HG02798 (cell line): Measurements from ENCODE around the gene ZNF22.

Experiments used
- ATAC-seq: cut with Tn5 transposase; IDR thresholded peaks from one replicate; pipeline ENCODE4 v1.9.1; 2021; ENCODE audit warnings: mild to moderate bottlenecking; ENCODE audit not compliant: unreplicated experiment, poor library complexity

Gene ZNF22

DNA sequence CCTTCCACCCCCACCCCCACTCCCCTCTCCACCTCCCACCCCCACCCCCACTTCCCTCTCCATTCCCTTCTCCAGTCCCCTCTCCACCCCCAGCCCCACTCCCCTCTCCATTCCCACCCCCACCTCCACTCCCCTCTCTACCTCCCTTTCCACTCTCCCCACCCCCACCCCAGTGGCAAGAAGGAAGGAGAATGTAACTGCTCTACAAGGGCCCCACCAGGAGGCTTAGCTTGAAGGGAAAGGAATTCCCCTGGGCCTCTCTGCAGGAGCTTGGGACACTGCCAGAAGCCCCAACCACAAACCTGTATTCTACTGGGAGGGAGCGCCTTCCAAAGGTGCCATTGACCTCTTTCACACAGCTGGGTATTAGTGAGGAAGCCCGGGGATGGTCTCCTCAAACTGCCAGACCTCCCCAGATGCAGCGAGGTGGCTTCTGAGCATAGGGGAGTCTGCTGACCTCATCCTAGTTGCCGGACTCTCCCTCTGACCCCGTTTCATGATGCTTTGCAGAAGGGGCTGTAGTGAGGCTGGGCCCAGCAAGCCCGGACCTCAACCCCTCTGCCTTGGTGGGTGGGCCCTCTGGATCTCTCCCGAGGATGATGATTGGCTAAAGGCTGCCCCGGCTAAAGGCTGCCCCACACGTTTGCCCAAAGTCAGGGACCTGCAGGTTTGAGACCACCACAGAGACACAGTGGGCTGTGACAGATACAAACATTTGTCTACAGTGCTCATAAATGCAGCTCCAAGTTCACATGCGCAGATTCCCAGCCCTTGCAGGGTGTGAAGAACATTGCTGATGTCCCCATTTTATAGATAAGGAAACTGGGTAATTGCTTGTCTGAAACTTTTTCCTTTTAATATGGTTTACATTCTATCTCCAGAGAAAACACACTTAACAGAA is 25.0 kb upstream of the ZNF22 start:
- no peak for ATAC-seq

DNA sequence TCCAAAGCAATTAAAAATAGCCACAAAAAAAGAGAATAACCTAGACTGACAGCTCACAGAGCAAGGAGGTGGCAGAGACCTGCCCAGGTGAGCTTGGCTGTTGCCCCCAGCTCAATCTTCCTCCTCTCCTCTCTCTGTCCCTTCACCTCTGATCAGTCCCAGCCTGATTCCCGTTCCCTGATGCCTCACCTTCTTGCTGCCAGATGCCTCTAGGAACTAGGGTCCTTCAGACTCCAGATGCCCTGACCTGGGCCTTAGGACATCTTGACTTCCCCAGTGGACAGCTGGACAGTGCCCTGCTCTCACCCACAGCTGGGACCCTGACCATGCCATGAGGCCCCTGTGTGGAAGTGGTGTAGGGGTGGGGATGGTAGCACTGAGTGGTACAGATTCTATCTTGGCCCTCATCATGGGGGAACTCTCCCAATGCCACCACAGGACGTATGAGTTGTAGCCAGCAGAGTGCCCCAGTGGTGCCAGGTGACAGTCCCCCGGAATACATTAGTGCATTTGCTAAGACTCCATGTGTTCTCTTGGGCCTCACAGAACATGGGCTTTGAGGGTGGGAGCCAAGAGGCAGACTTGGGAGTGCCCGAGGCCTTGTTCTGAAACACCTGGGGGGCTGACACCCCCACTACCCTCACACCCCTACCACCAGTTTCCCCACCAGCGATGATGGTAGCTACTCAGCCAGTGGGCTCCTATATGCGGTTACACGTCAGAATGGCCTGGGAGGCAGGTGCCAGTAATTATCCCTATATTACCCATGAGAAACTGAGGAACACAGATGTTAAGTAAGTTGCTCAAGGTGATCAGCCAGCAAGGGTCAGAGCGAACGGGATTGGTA is 24.1 kb upstream of the ZNF22 start:
- ATAC-seq, result no peak

DNA sequence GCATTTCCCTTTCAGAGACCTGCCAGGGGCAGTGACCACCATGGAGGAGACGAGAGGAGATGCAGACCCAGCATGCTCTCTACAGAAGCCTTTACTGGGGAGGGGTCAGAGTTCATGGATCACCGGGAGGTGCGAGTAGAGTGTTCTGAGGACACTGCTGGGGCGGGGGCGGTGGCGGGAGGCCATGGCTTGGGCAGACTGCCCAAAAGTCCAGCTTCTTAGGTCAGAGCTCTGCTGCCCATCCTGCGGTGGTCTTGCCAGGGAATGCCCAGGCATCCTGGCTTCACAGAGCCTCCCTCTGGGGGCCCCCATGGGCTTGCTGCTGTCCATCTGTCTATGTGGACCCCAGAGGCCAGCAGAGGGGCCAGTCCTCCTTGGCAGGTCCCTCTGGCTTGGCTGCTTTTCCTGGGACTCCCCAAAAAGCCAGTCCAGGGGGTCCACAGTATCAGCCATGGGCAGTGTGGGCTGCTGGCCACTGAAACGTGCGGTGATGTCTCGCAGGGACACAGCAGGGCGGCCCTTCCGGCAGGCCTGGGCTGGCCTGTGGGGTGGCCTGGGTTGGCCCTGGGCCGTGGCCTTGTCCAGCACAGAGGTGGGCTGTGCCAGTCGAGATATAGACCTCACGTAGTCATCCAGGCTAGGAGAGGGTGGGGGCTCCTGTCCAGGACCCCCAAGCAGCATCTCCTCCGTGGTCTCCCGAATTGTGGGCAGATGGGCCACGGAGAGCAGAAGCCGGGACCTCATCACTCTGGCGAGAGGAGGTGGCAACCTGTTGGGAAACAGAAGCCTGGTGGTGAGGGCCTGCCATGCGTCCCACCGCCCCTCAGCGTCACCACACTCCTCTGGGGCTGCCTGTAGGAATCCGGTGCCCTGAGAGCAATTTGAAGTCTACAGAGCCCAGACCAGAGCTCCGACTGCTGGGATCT is 23.2 kb upstream of the ZNF22 start:
- no peak for ATAC-seq

DNA sequence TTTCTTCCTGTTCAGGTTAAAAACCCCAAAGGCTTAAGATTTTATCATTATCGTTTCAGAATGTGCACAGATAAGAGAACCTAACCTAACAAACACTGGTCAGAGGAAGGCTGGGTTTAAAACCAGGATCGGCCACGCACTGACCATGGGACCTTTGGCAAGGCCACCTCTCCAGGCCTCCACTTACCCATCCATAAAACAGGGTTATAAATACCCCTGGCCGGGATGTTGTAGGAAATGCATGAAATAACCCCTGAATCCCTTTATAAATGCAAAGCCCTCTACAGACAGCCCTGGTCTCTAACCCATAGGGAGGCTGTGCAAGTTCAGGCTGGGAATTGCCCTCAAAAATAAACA is 22.5 kb upstream of the ZNF22 start:
- no peak for ATAC-seq

DNA sequence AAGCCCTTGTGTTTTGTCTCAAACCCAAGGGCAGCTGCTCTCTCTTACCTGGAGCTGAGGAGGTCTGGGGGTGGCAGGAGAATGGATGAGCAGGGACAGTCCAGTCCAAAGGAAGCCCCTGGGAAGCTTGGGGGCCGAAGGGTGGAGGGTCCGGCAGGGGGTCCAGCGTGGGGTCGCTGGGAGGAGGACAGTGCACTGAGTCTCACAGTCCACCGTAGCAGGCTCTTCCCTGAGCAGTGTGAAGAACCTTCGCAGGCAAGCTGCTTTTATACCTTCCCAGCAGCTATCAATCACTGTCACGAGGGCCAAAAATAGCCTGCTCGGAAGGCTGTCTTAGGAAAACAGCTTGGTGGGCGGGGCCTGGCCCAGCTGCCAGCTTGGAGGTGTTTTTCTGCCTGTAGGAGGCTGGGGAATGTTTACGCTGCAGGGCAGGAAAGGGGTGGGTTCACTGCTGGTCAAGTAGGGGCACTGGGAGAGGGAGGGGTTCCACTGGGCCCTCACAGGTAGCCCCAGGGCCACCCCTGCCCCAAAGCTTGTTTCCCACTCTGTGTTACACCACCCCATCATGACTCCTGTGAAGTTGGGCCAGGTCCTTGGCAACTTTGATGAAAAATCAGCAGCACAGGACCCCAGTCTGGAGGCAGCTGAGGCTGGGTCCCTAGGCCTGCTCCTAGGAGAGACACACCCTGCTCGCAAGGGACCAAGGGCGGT is 22.0 kb upstream of the ZNF22 start, which contains the start of gene DEPP1:
Gene DEPP1, minus strand, starts transcription at position 240 of the 711 bp plus-strand sequence. CDS start 779 bp downstream, outside the sequence.
- peak; percentile 26 for ATAC-seq

DNA sequence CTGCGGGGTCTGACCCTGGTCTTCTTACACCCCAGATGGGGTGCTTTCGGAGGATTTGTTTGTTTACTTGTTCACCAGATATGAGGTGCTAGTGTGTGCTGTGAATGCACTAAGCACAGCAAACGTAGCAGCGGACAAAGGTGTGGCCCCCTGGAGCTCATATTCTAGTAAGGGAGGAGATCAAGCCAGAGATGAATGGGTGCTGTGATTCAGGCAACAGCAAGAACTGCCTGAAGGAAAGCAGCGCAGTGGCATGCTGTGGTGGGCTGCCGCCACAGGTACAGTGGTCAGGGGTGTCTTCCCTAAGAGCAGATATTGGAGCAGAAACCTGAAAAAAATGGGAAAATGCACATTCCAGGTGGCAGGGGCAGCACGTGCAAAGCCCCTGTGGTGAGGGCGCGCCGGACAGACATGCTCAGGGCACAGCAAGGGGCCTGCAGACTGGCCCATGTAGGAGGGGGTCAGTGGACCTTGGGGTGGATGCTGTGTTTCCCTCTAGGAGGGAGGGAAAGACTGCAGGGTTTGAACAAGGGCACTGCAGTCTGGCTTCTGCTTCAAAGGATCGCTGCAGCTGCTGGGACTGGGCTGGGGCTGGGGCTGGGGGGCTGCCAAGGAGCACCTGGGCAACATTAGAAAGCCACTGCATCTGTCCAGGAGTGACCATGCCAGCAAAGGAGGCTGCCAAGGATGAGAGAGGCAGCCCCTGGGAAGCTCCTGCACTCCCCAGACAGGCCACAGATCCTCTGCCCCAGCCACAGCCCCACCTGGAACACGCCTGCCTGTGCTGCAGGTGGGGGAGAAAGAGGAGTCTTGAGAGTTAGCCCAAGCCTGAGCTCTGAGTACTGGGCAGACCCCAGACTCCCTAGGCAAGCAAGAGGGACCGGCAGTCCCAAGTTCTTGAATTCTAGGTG is 21.2 kb upstream of the ZNF22 start:
- no peak for ATAC-seq

DNA sequence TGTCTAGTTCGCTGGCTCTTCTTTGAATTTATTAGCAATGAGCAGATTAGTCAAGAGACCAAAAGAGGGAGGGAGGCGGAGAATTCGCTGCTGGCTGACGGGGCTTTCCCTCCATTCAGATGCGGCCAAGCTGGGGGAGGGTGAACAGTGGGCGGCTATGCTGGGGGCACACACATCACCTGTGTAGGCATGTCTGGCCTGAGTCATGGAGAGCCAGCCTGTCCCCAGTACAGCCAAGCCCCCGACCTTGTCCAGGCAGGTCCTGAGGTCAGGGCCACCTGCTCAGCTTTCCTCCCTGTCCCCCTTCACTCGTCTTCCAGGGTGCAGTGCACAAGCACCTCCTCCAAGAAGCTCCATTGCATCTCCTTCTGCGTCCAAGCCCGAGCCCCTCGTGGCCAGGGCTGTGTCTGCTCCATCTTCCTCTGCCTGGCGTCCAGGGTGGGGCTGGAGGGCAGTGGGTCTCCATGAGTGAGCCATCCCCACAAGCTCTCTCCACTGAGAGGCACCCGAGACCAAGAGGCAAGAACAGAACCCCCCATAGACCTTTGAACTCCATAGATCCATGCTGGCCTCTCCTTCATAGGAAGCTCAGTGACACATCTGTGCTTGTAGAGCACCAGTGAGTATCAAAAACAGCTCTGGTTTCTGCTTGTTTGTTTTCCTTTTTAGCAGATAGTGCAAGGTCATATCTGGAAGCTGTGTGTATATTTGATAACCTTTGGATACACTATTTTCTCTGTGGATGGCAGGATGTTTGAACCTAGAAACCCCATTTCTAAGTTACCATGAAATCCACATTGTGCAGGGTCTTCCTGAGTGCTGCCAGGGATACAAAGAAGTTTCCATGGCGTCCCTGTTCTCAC is 20.2 kb upstream of the ZNF22 start:
- peak; percentile 32 for ATAC-seq

DNA sequence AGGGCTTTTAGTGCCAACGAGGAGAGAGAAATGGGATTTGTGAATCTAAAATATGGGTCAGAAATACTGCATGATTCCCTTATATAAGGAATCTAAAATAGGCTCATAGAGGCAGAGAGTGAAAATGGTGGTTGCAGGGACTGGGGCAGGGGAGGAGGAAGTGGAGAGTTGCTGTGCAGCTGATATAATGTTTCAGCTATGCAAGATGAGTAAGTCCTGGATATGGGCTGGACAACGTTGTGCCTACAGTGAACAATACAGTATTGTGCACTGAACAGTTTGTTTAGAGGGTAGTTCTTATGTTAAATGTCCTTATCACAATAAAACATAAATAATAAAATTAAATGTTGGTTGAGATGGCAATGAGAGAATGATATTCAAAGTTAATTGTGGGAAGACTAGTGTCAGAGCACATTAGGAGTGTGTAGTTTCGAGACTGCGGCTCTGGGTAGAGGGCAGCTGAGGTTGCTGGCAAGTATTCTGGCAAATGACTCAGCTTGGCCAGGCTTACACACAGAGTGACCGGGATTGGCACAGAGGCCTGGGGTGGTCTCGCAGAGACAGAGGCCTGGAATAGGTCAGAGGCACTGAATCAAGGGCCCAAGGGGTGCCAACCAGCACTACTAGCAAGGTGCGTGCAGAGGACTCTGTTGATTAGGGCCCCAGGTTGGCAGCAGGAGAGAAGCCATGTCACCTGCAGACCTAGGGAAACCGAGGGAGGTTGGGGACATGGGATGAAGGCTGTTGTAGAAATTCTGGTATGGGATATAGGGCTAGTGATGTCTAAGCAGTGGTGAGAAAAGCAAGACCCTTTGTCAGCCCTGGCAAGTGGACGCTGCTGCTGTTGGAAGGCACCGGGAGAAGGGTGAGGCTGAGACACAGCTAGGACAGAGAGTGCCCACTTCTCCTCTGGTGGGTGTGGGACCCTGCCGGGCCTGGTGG is 19.3 kb upstream of the ZNF22 start:
- ATAC-seq, result peak; percentile 33

DNA sequence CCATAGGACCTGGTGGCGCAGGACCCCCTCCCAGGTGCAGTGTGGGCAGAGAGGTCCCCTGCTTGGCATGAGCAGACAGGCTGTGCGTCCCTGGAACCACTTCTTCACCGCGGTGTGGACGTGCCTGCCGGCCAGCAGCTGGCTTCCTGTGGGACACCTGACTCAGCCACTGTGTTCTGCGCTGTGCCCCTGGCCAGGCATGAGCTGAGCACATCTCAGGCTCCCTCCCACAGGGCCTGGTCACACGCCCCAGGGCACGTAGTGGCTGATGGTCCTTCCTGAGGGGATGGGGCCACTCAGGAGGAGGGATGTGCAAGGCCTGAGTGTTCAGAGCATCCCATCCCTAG is 18.6 kb upstream of the ZNF22 start:
- ATAC-seq, result no peak

DNA sequence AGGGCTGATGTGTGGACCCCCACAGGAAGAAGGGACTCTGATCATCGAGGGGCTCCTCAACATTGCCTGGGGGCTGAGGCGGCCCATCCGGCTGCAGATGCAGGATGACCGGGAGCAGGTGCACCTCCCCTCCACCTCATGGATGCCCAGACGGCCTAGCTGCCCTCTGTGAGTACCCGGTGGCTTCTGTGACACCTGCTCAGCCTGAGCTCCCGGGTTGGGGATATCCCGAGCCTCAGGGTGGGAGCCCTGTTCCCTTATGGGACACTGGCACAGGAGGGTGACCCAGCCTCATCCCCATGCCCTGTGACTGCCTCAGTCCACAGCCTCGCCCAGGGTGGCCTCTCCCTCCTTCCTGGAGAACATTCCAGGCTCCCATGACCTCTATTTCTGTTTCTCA is 18.2 kb upstream of the ZNF22 start:
- ATAC-seq, result no peak

DNA sequence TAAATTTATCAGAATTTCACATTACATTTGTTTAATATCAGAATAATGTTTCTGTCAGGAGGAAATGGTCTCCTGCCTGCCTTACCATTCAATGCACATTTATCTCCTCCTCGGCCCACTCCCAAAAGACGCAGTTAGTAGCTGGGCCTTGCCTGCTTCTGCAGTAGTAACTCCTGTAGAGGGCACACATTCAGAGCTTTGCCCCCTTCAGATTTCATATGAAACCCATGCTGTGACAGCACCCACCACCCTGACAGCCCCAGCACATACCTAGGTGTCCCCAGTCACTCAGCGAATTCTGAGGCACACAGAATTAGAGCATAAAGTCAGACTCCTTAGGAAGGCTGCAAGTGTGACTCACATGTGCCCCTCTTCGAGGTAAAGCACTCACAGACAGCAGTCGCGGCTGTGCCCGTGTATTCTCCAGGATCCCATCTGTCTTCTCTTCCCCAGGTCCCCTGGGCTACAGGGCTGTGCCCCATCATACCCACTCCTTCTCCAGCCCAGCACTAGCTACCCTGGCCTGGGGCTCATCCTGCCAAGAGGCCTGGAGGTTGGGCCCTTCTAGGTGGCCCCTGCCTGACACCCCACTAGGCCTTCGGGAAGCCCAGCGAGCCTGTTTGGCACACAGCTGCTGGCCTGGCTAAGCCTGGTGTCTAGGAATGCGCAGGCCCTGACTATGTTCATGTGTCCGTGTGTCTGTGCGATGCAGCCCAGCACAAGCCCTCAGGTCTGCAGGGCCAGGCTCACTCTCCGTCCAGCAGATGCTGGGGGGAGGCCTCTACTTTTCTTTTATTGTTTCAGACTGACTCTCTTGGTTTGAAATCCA is 17.4 kb upstream of the ZNF22 start:
- ATAC-seq, result no peak

DNA sequence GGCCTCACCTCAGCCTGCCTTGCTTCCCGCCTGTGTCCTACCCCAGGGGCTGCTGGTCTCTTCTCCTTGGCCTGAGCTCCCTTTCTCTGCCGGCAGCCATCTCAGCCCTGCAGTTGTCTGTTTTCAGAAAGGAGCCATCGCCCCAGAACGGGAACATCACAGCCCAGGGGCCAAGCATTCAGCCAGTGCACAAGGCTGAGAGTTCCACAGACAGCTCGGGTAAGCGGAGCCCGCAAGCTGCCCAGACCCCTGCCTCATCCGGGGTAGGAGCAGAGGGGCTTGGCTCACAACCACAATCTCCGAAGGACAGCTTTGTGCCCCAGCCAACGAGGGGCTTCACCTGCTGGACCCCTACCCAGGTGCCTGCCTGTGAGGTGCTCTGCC is 16.8 kb upstream of the ZNF22 start:
- ATAC-seq, result no peak

DNA sequence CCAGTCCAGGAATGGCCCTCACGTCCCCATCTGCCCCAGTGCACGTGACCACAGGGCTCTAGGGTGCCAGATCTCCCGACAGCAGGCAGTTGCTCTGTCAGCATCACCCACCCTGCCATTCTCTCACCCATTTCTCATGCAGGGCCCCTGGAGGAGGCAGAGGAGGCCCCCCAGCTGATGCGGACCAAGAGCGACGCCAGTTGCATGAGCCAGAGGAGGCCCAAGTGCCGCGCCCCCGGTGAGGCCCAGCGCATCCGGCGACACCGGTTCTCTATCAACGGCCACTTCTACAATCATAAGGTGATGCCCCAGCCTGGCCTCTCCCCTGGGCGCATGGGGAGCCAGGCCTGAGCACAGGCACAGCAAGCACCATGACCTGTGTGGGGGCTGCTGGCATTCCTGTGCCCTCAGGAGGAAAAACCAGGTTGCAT is 16.0 kb upstream of the ZNF22 start:
- no peak for ATAC-seq

DNA sequence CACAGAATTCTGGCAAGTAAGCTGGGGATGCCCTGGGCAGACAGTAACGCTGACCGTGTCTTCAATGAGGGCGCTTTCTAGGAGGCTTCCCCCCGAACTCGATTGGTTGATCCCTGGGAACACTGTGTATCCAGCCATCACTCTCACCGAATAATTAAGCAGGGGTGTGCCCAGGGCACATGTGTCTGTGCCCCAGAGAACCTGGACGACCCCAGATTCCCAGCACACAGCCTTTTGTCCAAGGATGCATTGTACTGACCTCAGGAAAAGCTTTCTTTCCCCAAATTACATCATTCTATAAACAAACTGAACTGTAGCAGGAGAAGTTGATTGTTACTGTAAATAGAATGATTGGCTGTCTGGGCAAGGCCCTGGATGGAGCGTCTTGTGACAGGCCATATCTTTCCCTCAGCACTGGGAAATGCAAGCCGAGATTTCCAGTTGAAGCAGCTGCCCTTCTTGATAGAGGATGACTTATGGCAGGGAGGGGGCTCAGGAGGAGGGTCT is 15.5 kb upstream of the ZNF22 start:
- ATAC-seq, result no peak

DNA sequence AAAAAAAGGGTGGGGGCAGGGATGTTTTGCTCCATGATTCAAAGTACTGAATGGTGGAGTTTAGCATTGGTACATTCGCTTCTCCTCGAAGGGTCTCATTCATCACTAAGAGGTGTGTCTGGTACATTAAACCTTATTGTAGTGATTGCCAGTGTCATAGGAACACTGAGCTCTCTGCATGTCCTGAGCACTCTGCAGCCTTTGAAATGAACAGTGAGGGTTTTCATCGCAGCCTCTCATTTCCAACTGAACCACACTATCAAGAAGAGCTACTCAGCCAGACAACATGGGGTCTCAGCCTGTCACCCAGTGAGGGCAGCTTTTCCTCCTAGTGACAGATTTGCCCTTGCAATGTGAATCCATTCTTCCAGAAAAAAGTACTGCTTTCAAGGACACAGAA is 14.5 kb upstream of the ZNF22 start:
- no peak for ATAC-seq

DNA sequence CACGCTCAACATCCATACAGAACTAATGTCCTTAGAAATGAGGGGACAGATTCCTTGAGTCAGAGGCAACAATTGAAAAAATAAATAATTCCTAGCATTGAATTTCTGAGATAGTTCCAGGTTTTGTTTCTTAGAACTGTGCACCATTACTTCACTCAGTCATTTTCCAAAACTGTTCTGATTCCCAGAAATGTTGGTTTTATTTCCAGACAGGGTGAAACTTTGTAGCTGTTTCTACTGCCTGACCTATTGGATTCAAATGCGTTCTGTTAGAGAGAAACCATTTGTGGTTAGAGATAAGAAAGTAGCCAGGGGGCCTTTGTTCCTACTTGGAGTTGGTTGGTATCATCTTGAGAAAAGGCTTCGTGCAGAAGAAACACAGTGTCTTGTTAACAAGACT is 14.1 kb upstream of the ZNF22 start:
- ATAC-seq, result no peak
